ENCODE measurements around the gene WDR86. TPM values are rescaled to one million over a fixed set of nuclear protein-coding genes. Genes with fewer than 3 reads are reported as not detected.
A peak's percentile ranks its signal among the peaks of the same experiment; 100 is the strongest.

The WDR86 gene
- total RNA-seq, 4 donors from 2014 or later: 5.4 to 11.8 (median 9.6) TPM

DNA sequence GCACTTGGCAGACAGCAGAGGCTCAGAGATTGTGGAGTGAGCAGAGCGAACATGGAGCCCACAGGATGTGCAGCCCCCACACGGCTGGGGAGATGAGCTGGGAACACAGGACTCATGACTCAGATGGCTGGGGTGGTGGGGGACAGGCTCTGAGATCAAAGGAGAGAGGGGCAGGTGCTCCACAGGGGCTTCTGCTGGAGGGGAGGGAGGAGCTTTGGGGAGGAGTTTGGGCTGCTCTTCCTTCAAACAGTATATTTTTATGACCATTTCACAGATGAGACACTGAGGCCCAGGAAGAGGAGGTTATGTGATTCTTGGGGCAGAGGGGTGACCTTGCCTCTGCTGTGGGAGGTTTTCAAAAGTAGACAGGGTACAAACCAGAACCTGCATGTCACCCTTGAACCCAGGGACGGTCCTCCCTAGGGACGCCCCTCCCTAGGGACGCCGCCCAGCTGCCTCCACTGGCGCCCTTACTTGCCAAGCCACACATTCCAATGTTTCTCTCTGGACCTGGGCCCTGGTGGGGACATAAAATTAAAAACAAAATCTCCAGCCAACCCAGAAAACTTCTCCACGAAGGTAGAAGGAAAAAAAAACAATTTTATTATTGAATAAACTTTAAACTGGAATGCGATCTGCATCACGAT is 31.1 kb upstream of the WDR86 start:
- WGBS: 56% methylated on average over 10 of the region's 10 CpGs
- DNase-seq (ENCODE audit: extremely low spot score): no peak
- H3K4me3 ChIP-seq: no peak overlapping the region
- H3K36me3 ChIP-seq: no peaks in the 10 kb centered on the region
- peaks cover 0 to 31% (median 3%) of the 10 kb centered on the region in 4 donors for H3K27me3 ChIP-seq
- H3K4me1 ChIP-seq: peaks cover 20 to 42% (median 30%) of the 10 kb centered on the region in 4 donors
- TF ChIP-seq, protein P1, sequence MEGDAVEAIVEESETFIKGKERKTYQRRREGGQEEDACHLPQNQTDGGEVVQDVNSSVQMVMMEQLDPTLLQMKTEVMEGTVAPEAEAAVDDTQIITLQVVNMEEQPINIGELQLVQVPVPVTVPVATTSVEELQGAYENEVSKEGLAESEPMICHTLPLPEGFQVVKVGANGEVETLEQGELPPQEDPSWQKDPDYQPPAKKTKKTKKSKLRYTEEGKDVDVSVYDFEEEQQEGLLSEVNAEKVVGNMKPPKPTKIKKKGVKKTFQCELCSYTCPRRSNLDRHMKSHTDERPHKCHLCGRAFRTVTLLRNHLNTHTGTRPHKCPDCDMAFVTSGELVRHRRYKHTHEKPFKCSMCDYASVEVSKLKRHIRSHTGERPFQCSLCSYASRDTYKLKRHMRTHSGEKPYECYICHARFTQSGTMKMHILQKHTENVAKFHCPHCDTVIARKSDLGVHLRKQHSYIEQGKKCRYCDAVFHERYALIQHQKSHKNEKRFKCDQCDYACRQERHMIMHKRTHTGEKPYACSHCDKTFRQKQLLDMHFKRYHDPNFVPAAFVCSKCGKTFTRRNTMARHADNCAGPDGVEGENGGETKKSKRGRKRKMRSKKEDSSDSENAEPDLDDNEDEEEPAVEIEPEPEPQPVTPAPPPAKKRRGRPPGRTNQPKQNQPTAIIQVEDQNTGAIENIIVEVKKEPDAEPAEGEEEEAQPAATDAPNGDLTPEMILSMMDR (IDR thresholded peaks at IDR 0.05): no peak
- TF ChIP-seq POLR2AphosphoS5 (IDR thresholded peaks at IDR 0.05) (no peak), POLR2A (IDR thresholded peaks at IDR 0.05; ENCODE audit: low read depth) (no peak), EP300 (IDR thresholded peaks at IDR 0.05) (no peak)
- peak overlapping the region in 3 of 4 donors; percentile 11 to 44 (median 38) for H3K27ac ChIP-seq (replicated peaks in 1 of 4)
- H3K9me3 ChIP-seq: no peaks in the 10 kb centered on the region
- intact Hi-C loops (cut with DNase I): no loop called here

- Histone ChIP-seq H3K4me1 (peaks cover 20 to 42% (median 30%) of the 10 kb centered on the region in 4 donors), H3K36me3 (no peaks in the 10 kb centered on the region), H3K27me3 (peaks cover 0 to 31% (median 3%) of the 10 kb centered on the region in 4 donors), H3K4me3 (peak within 1 kb of the TSS; percentile 33 to 54 (median 44)), H3K9me3 (no peaks in the 10 kb centered on the region), H3K27ac (replicated peaks in 1 of 4) (peak within 1 kb of the TSS in 3 of 4 donors; percentile 11 to 44 (median 38))
- 31% methylated on average over 23 of the region's 51 CpGs for WGBS
- no peak for DNase-seq (ENCODE audit: extremely low spot score)
- intact Hi-C loops (cut with DNase I): no loop called here
- TF ChIP-seq EP300 (IDR thresholded peaks at IDR 0.05) (no peak), POLR2AphosphoS5 (IDR thresholded peaks at IDR 0.05) (no peak), POLR2A (IDR thresholded peaks at IDR 0.05; ENCODE audit: low read depth) (no peak)
- TF ChIP-seq, protein P1 (IDR thresholded peaks at IDR 0.05): no peak
These were observed 30.3 kb upstream of the WDR86 start, which contains the start of gene CRYGN for GRCh38 chr7:151439855-151440798. Gene CRYGN, minus strand, starts transcription at chr7:151440141. Its CDS starts 224 bp downstream, at chr7:151439917.

GRCh38 chr7:151438864-151439601 is 29.2 kb upstream of the WDR86 start:
- H3K4me1 ChIP-seq: peaks cover 20 to 42% (median 30%) of the 10 kb centered on the region in 4 donors
- H3K9me3 ChIP-seq: no peaks in the 10 kb centered on the region
- 92% methylated on average over 16 of the region's 17 CpGs for WGBS
- no peak for DNase-seq (ENCODE audit: extremely low spot score)
- no peak overlapping the region for H3K27ac ChIP-seq (replicated peaks in 1 of 4)
- H3K36me3 ChIP-seq: no peaks in the 10 kb centered on the region
- peak overlapping the region in 1 of 4 donors; percentile 41 for H3K4me3 ChIP-seq
- TF ChIP-seq, protein P1 (IDR thresholded peaks at IDR 0.05): no peak
- TF ChIP-seq POLR2A (IDR thresholded peaks at IDR 0.05; ENCODE audit: low read depth): no peak
- no peak for TF ChIP-seq POLR2AphosphoS5 (IDR thresholded peaks at IDR 0.05)
- no peak for TF ChIP-seq EP300 (IDR thresholded peaks at IDR 0.05)
- intact Hi-C loops (cut with DNase I): no loop called here
- H3K27me3 ChIP-seq: peaks cover 0 to 31% (median 3%) of the 10 kb centered on the region in 4 donors

GRCh38 chr7:151437866-151438516 is 28.2 kb upstream of the WDR86 start:
- no peaks in the 10 kb centered on the region for H3K9me3 ChIP-seq
- peaks cover 20 to 42% (median 30%) of the 10 kb centered on the region in 4 donors for H3K4me1 ChIP-seq
- intact Hi-C loops (cut with DNase I): no loop called here
- DNase-seq (ENCODE audit: extremely low spot score): no peak
- H3K27me3 ChIP-seq: peaks cover 0 to 31% (median 3%) of the 10 kb centered on the region in 4 donors
- no peak overlapping the region for H3K27ac ChIP-seq (replicated peaks in 1 of 4)
- 93% methylated on average over 21 of the region's 23 CpGs for WGBS
- TF ChIP-seq EP300 (IDR thresholded peaks at IDR 0.05) (no peak), POLR2AphosphoS5 (IDR thresholded peaks at IDR 0.05) (no peak), POLR2A (IDR thresholded peaks at IDR 0.05; ENCODE audit: low read depth) (no peak)
- TF ChIP-seq, protein P1 (IDR thresholded peaks at IDR 0.05): no peak
- no peaks in the 10 kb centered on the region for H3K36me3 ChIP-seq
- H3K4me3 ChIP-seq: no peak overlapping the region

All from esophagus muscularis mucosa (tissue), 4 donors.